ENCODE data around the gene LCA5.
"Not testable (repeated sequence)": the region's sequence is repeated elsewhere in the genome, so short reads cannot be mapped to it uniquely, and the experiment has no call there.

Gene LCA5

GRCh38 chr6:79536585-79536953 is 661 bp downstream of the LCA5 start:
- DNase-seq: no peak

DNA sequence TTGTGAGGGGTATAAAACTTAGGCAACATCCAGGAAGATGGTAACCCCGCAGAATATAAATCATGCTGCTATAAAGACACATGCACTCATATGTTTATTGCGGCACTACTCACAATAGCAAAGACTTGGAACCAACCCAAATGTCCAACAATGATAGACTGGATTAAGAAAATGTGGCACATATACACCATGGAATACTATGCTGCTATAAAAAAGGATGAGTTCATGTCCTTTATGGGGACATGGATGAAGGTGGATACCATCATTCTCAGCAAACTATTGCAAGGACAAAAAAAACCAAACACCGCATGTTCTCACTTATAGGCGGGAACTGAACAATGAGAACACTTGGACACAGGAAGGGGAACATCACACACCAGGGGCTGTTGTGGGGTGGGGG is 7.7 kb downstream of the LCA5 start:
- not testable (repeated sequence) for DNase-seq

- DNase-seq: no peak
Observed at GRCh38 chr6:79526897-79527296, 10.3 kb downstream of the LCA5 start.

DNA sequence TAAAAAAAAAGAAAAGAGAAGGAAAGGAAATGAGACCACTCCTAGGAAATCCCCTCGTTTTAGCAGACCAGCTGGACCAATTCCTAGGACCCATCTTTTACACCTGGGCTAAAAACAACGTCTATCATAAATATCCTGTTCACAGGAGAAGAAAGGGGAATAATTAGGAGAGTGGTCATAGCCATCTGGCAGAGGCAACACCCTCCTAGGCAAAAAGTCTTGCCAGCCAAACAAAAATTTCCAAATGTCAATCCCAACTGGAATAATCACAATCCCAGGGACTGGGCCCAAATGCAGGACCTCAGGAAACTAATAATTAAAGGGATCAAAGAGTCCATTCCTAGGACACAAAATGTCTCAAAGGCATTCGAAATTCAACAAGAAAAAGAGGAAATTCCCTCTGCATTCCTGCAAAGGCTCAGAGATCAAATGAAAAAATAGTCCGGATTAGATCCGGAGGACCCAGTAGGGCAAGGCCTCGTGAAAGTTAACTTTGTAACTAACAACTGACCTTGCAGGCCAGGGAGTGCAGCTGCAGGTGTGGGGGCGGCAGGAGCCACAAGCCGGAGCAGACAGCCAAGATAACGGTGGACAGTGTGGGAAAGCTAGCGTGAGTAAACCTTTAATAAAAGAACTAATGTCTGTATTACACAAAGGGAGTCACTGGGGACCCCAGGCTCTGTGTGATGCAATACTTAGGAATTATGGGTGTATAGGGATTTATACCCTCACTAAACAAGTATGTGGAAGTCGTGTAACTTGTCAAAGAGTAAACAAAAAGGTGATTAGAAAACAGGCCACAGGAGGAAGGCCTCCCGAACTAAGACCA is 11.7 kb downstream of the LCA5 start:
- no peak for DNase-seq

- no peak for DNase-seq
Observed at GRCh38 chr6:79524065-79524464, 13.2 kb downstream of the LCA5 start.

DNA sequence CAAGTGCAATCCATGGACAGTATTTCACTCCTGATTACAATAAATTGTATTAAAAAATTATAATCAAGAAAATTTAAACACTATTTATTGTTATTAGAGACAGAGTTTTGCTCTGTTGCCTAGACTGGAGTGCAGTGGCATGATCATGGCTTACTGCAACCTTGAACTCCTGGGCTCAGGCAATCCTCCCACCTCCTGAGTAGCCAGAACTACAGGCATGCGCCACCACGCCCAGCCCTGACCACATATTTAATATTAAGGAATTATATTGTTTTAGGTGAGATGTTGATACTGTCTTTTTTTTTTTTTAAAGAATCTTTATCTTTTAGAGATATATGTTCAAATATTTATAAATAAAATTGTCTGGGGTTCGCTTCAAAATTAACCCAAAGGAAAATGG is 14.6 kb downstream of the LCA5 start:
- DNase-seq: no peak

DNA sequence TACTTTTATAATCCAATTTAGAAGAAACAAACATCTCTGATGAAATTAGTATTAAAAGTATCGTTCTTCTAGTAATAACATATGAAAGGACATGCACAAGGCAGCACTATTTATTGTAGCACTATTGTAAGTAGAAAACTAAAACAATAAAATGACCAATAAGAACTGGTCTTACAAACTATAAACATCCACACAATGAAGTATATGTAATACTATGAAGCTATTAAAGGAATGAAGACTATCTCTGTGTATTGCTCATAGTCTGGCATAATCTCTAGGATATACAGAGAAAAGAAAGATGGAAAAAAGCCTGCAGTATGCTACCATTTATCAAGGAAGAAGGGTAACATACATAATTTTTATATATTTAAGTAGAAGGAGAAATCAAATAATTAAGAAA is 16.7 kb downstream of the LCA5 start:
- DNase-seq: no peak

DNA sequence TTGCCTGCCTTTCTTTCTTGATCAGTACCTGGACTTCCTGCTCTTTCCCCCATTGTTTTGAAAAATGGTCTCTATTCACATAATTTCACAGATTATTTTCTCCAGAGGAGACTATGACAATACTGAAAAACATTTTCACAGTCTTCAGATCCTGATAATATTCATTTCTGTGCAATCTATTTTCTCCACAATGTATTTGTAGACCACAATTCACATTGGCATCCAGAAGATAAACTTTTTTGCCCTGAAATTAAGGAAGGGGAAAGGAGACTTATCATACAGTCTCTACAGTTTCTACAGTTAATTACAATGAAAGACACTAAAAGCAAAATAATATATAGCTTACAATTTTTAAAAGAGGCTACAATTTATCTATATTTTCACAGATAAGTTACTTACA is 18.4 kb downstream of the LCA5 start:
- no peak for DNase-seq

DNA sequence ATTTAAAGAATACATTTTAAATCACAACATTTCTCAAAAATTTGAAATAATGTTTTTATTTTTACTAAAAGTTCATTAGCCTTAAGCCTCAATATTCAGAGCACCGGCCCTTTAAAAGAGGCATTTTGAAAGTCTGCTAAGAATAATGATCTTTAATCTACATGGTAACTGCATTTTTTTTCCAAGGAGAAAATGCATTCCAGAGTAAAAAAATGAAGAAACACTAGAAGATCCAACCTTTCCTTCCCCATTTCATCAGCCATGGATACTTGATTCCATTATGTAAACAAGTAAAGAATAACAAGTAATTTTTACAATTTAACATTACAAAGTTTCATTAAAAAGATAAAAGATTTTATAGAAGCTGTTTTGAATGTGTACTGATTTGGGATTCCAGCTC is 21.8 kb downstream of the LCA5 start:
- DNase-seq: no peak

- no peak for DNase-seq
Observed at GRCh38 chr6:79513111-79513510, 24.1 kb downstream of the LCA5 start.

DNA sequence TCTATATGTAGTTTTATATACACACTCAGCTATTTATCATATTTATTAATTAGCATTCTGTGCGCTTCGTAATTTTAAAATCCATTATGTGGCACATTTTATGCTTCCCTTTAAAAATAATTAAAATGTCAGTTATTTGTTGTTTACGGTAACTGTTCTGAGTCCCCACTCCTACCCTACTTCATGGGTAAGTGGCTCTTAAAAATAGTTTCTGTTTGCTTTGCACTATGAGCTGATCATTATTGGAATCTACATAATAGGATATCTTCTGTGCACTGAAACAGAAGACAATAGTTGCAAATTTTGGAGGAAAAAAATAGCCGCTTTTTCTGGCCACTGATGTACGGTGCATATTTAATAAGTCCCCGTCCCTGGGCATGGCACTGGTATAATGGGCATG is 25.2 kb downstream of the LCA5 start:
- no peak for DNase-seq

DNA sequence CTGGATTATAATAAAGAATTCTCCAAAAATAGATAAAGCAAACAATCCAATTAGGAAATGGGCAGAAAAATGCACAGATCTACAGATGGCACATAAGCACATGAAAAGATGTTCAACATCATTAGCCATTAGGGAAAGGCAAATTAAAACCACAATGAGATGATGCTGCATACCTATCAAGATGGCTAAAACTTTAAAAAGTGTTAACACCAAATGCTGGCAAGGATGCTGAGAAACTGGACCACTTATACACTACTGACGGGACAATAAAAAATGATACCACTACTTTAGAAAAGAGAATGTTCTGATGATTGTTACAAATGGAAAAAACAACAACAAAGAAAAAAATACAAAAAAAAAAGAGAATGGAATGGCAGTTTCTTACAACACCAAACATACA is 26.5 kb downstream of the LCA5 start:
- no peak for DNase-seq

DNA sequence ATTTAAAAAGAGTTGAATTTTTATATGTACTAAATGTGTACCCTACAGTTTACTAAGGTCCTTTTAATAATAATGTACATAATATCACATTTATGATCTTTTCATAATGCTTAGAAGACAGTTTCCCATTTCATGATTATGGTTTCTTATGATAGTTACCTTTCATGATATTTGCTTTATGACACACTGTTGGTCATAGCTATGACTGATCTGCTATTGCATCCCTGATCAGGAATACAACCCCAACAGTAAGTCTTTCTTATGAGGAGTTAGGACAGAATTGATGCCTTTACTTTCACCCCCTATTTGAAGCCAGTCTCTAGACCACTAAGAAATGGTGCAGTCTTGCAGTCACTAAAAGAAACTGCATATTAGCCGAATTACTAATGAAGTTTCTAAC is 31.0 kb downstream of the LCA5 start:
- no peak for DNase-seq

- no peak for DNase-seq
Observed at GRCh38 chr6:79504372-79504771, 32.9 kb downstream of the LCA5 start.

GRCh38 chr6:79498842-79499241 is 38.4 kb downstream of the LCA5 start:
- no peak for DNase-seq

GRCh38 chr6:79495246-79495645 is 42.0 kb downstream of the LCA5 start:
- DNase-seq: no peak

DNA sequence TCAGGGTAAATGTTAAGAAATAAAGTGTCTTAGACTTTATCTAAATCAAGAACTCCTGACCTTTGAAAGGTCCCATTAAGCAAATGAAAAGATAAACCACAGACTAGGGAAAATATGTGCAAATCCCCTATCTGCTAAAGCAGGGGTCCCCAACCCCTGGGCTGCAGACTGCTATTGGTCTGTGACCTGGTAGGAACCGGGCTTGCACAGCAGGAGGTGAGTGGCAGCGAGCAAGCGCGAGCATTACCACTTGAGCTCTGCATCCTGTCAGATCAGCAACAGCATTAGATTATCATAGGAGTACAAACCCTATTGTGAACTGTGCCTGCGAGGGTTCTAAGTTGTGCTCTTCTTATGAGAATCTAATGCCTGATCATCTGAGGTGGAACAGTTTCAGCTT is 42.4 kb downstream of the LCA5 start:
- no peak for DNase-seq

DNA sequence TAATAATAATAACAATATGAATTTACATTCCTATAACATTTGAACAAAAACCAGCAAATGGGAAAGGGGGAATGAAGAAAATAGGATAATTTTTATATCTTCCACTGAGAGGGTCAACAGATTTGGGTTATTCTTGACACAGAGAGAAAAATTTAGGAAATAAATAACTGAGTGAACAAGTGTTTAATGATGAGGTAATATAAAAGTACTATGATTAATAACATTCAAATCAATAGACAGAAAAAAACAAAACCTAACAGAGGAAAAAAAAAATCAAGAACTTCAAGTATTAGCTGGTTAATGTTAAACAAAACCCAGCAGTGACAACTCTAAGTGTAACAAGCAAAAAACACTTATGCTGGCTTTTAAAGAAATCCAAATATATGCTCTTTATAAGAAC is 66.5 kb downstream of the LCA5 start:
- no peak for DNase-seq

GRCh38 chr6:79469376-79470246 is 67.6 kb downstream of the LCA5 start:
- no peak for DNase-seq

DNA sequence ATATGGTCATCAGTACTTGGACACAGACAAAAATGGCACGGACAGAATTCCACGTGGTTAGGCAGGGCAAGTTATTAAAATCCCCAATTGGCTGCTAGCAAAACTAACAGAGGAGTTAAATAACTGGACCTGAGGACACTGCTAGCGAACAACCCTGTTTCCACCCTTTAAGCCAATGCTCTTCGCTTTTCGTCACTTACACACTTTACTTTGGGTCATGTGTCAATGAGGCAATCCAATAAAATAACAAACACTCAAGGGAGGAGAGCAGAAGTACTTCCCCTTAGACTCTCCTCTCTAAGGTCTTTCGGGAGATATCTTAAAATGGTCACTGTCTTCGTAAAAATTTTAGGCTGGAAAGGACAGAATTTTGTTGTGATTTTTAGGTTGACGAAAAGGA is 68.6 kb downstream of the LCA5 start:
- no peak for DNase-seq

DNA sequence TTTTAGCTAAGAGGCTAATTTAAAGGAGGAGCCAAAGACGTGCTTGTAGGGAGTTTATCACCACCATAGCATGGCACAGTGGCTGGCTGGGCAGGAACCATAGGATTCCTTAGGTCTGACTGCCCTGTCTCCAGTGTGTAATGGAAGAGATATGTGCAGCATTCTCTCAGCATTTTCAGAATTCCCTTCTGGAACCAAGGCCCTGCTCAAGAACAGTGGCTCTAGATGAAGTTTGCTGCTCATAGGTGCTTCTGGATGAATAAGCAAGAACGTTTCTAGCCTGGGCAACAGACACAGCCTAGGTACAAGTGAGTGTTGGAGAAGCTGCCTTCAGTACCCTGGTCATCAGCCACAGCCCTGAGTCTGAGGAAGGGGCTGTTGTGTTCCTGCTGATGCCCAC is 69.1 kb downstream of the LCA5 start:
- DNase-seq: no peak

- no peak for DNase-seq
Observed at GRCh38 chr6:79467716-79468115, 69.5 kb downstream of the LCA5 start.

GRCh38 chr6:79466207-79466834 is 70.9 kb downstream of the LCA5 start:
- no peak for DNase-seq

DNA sequence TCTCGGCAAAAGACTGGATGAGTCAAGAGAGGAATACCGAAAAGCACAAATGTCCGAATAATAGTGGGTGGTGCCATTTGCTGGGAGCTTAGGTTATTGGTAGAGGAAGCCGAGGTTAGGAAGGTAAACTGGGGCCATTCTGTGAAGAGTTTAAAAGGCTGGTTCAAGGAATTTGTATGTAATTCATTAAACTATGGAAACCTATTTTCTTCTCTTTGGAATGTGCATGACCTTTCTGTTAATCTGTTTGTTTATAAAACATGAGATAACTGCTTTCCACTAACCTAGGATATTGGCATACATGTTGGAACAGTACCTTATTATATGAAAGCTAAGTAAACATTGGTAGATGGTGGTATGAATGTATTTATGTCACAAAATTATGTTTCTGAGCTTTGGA is 71.8 kb downstream of the LCA5 start:
- no peak for DNase-seq
